COLO668 (cell line): Measurements from ENCODE around the gene TJP2.
"Not testable (repeated sequence)": the region's sequence is repeated elsewhere in the genome, so short reads cannot be mapped to it uniquely, and the experiment has no call there.

ENCODE experiments used
- DNase-seq: peaks from one replicate; lab custom pipeline; 2025; ENCODE audit not compliant: unreplicated experiment; lab: John Stamatoyannopoulos, UW

Gene TJP2

GRCh38 chr9:69157751-69158466 is 16.2 kb upstream of the TJP2 start:
- DNase-seq: no peak

GRCh38 chr9:69158471-69158870 is 15.6 kb upstream of the TJP2 start:
- DNase-seq: no peak

GRCh38 chr9:69164573-69164972 is 9.5 kb upstream of the TJP2 start:
- DNase-seq: not testable (repeated sequence)

GRCh38 chr9:69165581-69165980 is 8.5 kb upstream of the TJP2 start:
- DNase-seq: no peak

- DNase-seq: peak; percentile 73
These were observed 5.3 kb upstream of the TJP2 start for GRCh38 chr9:69168709-69169217.

GRCh38 chr9:69170231-69170630 is 3.8 kb upstream of the TJP2 start:
- no peak for DNase-seq

GRCh38 chr9:69171049-69171448 is 3.0 kb upstream of the TJP2 start:
- DNase-seq: no peak

- DNase-seq: no peak
These were observed 2.6 kb upstream of the TJP2 start for GRCh38 chr9:69171517-69171916.

- DNase-seq: no peak
These were observed 1.2 kb upstream of the TJP2 start for GRCh38 chr9:69172895-69173294.

- no peak for DNase-seq
These were observed 583 bp upstream of the TJP2 start for GRCh38 chr9:69173497-69173890.

GRCh38 chr9:69174616-69175463 is 763 bp downstream of the TJP2 start:
- peak; percentile 33 for DNase-seq

- no peak for DNase-seq
These were observed 1.4 kb downstream of the TJP2 start for GRCh38 chr9:69175486-69175885.

- no peak for DNase-seq
These were observed 2.5 kb downstream of the TJP2 start for GRCh38 chr9:69176471-69177171.

- no peak for DNase-seq
These were observed 4.5 kb downstream of the TJP2 start for GRCh38 chr9:69178583-69179011.

- no peak for DNase-seq
These were observed 5.0 kb downstream of the TJP2 start for GRCh38 chr9:69179037-69179436.

GRCh38 chr9:69180200-69180599 is 6.1 kb downstream of the TJP2 start:
- DNase-seq: no peak

- peak; percentile 59 for DNase-seq
These were observed 6.6 kb downstream of the TJP2 start for GRCh38 chr9:69180670-69181069.

GRCh38 chr9:69181908-69182353 is 7.9 kb downstream of the TJP2 start:
- DNase-seq: no peak

- DNase-seq: no peak
These were observed 10.2 kb downstream of the TJP2 start for GRCh38 chr9:69184266-69184665.

- no peak for DNase-seq
These were observed 12.9 kb downstream of the TJP2 start for GRCh38 chr9:69186841-69187611.

- DNase-seq: no peak
These were observed 14.9 kb downstream of the TJP2 start for GRCh38 chr9:69188975-69189374.
